Neural progenitor cell (in vitro differentiated cells): ENCODE measurements around the gene PEBP1.

ENCODE experiments used
- EZH2 ChIP-seq: fragments of 200-600 bp; sonication (generic); IDR thresholded peaks from 2 replicates; pipeline ENCODE4 v1.6.1; 2017; ENCODE audit warnings: antibody characterized with exemption, mild to moderate bottlenecking, moderate library complexity
- EZH2phosphoT487 ChIP-seq: fragments of 200-600 bp; sonication (generic); IDR thresholded peaks from 2 replicates; pipeline ENCODE4 v1.6.1; 2017; ENCODE audit warnings: antibody characterized with exemption
- TF ChIP-seq, protein P1 (sequence below): fragments of 200-600 bp; sonication (generic); IDR thresholded peaks from 2 replicates; pipeline ENCODE4 v1.5.1; 2017; ENCODE audit warnings: antibody characterized with exemption, mild to moderate bottlenecking

DNA sequence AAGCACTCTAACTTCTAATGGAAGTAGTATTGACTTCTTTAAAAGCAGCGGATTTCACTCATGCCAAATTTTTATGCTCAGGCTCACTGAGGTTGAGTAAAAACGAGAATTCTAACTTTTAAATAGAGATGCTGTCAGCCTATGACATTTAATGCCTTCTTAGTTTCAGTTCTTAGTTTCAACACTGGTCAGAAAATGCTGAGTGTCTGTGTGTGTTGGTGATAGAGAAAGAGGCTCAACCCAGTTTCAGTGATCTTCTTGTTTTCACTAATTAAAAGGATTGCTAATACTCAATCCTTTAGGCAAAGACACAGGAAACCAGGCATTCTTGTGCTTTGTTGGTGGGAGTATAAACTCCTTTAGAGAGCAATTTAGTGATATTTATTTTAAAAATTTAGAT, 31.0 kb downstream of the PEBP1 start:
- TF ChIP-seq, protein P1, sequence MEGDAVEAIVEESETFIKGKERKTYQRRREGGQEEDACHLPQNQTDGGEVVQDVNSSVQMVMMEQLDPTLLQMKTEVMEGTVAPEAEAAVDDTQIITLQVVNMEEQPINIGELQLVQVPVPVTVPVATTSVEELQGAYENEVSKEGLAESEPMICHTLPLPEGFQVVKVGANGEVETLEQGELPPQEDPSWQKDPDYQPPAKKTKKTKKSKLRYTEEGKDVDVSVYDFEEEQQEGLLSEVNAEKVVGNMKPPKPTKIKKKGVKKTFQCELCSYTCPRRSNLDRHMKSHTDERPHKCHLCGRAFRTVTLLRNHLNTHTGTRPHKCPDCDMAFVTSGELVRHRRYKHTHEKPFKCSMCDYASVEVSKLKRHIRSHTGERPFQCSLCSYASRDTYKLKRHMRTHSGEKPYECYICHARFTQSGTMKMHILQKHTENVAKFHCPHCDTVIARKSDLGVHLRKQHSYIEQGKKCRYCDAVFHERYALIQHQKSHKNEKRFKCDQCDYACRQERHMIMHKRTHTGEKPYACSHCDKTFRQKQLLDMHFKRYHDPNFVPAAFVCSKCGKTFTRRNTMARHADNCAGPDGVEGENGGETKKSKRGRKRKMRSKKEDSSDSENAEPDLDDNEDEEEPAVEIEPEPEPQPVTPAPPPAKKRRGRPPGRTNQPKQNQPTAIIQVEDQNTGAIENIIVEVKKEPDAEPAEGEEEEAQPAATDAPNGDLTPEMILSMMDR, result no peak
- TF ChIP-seq EZH2phosphoT487, result no peak
- TF ChIP-seq EZH2, result no peak
